ENCODE measurements around the gene PFKFB3.

The PFKFB3 gene

GRCh38 chr10:6211341-6211670 lies 8.6 kb downstream of the PFKFB3 start:
- no peak overlapping the region for H3K4me3 ChIP-seq (ENCODE audit: low read length)
- TF ChIP-seq, protein P1, sequence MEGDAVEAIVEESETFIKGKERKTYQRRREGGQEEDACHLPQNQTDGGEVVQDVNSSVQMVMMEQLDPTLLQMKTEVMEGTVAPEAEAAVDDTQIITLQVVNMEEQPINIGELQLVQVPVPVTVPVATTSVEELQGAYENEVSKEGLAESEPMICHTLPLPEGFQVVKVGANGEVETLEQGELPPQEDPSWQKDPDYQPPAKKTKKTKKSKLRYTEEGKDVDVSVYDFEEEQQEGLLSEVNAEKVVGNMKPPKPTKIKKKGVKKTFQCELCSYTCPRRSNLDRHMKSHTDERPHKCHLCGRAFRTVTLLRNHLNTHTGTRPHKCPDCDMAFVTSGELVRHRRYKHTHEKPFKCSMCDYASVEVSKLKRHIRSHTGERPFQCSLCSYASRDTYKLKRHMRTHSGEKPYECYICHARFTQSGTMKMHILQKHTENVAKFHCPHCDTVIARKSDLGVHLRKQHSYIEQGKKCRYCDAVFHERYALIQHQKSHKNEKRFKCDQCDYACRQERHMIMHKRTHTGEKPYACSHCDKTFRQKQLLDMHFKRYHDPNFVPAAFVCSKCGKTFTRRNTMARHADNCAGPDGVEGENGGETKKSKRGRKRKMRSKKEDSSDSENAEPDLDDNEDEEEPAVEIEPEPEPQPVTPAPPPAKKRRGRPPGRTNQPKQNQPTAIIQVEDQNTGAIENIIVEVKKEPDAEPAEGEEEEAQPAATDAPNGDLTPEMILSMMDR (conservative IDR thresholded peaks at IDR 0.05; ENCODE audit: low read depth, low read length) = no peak
- no peak for DNase-seq (ENCODE audit: low read depth)

DNA sequence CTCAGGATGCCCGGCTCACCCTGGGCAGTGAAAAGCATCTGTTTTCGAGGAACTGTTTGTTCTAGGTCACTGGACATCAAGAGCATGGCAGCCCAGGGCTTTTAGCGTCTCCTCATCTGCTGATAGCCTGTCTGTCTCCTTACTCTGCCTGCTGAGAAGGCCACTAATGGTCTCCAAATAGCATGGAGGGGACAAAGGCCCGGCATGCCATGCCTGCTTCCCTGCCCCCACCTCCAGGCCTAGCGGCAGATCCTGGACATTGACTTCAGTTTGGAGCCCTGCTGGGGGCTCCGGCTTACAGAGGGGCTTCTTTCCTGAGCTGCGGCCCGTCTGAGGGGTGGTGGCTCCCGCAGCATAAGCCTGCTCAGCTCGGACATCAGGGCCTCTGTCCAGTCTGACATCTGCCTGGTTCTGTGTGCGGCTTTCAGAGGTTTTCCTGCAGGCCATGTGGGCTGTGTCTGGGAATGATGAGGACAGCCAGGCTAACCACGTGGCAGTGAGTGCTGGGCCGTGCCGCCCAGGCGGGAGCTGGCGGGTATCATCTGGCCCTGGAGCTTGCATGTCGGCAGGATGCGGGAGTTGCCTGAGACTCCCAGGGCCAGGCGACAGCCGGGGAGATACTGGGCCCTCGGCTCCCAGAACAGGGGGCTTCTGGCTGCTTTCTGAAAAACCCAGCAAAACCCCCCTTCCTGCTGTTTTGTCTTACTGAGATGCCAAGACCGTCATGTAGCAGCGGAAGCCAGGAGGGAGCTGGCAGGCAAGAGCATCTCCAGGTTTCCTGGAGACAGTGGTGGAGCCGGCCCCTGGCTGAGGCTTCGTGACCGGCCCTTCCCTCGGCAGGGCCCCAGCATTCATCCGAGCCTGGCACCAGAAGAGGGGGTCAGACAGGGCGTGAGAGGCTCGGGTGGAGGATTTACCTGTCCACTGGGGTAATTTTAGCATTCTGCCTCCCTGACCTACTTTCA lies 9.2 kb downstream of the PFKFB3 start:
- no peak for DNase-seq (ENCODE audit: low read depth)
- no peak overlapping the region for H3K4me3 ChIP-seq (ENCODE audit: low read length)
- TF ChIP-seq, protein P1 (conservative IDR thresholded peaks at IDR 0.05; ENCODE audit: low read depth, low read length) = no peak

DNA sequence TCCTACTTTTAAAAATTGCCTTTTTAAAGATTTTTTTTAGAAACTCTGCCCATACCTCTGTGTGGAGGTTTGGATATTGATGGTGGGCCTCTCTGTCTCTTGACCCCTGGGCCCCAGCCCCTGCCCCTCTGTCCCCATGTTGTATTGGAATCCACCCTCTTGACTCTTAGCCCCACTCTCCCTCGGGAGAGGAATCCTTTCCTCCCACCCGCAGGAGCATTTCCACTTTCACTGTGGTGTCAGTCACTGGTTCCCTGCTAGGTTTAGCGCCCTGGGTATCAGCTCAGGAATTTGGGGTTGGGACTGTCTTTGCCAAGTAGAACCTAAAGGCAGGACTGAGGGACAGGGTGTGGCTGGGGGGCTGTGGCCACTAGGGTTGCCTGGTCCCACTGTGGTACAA lies 10.1 kb downstream of the PFKFB3 start:
- TF ChIP-seq, protein P1 (conservative IDR thresholded peaks at IDR 0.05; ENCODE audit: low read depth, low read length) = no peak
- DNase-seq (ENCODE audit: low read depth) = no peak
- no peak overlapping the region for H3K4me3 ChIP-seq (ENCODE audit: low read length)

GRCh38 chr10:6213257-6213905 lies 10.6 kb downstream of the PFKFB3 start:
- DNase-seq (ENCODE audit: low read depth) = no peak
- H3K4me3 ChIP-seq (ENCODE audit: low read length) = no peak overlapping the region
- TF ChIP-seq, protein P1 (conservative IDR thresholded peaks at IDR 0.05; ENCODE audit: low read depth, low read length) = no peak

DNA sequence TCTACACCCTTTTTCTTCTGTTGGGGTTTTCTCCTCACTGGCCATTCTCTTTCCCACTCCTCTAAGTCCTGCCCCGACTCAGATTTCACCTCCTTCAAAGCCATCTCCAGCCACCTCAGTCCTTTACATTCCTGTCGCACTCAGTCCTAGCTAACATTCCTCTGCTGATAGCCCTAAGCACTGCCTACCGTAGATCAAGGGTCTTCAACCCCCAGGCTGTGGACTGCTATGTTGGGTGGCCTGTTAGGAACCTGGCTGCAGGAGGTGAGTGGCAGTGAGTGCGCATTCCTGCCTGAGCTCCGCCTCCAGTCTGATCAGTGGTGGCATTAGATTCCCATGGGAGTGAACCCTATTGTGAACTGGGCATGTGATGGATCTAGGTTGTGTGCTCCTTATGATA lies 11.2 kb downstream of the PFKFB3 start:
- no peak overlapping the region for H3K4me3 ChIP-seq (ENCODE audit: low read length)
- TF ChIP-seq, protein P1 (conservative IDR thresholded peaks at IDR 0.05; ENCODE audit: low read depth, low read length) = no peak
- DNase-seq (ENCODE audit: low read depth) = no peak

- TF ChIP-seq, protein P1 (conservative IDR thresholded peaks at IDR 0.05; ENCODE audit: low read depth, low read length) = no peak
- no peak for DNase-seq (ENCODE audit: low read depth)
- no peak overlapping the region for H3K4me3 ChIP-seq (ENCODE audit: low read length)
These were observed 11.9 kb downstream of the PFKFB3 start for GRCh38 chr10:6214612-6215011.
